Kidney (tissue), 14 donors: Measurements from ENCODE around the gene SENP1. TPM values are rescaled to one million over a fixed set of nuclear protein-coding genes. Genes with fewer than 3 reads are reported as not detected.

Experiments used
- DNase-seq, 5 donors: peaks; one replicate each; pipeline ENCODE4 v3.0.0-alpha.2; 2013 to 2020
- FAIRE-seq: peaks from 2 replicates; lab custom pipeline; 2012; peaks lifted over from hg19 to GRCh38; lab: Jason Lieb, UNC
- H3K27ac ChIP-seq, 2 donors: one replicate each; pipeline ENCODE4 v1.7.0; 2013; ENCODE audit warnings: low read depth in 2 of 2, low read length in 2 of 2, inconsistent platforms in 1 of 2
- H3K27me3 ChIP-seq: one replicate; pipeline ENCODE4 v1.7.1; 2013; ENCODE audit warnings: low read length, inconsistent platforms; ENCODE audit not compliant: control insufficient read depth, insufficient read depth
- H3K36me3 ChIP-seq, 3 donors: one replicate each; pipeline versions ENCODE4 v1.7.0 to v1.7.1; 2013; ENCODE audit warnings: low read length in 3 of 3, control low read depth in 1 of 3, inconsistent platforms in 1 of 3; ENCODE audit not compliant: insufficient read depth in 3 of 3, control insufficient read depth in 2 of 3
- H3K4me1 ChIP-seq, 3 donors: one replicate each; pipeline versions ENCODE4 v1.7.0 to v1.7.1; 2013; ENCODE audit warnings: low read length in 3 of 3, inconsistent platforms in 1 of 3, low read depth in 1 of 3; ENCODE audit not compliant: control insufficient read depth in 2 of 3, insufficient read depth in 2 of 3
- H3K4me3 ChIP-seq, 3 donors: one replicate each; pipeline versions ENCODE4 v1.7.0 to v1.8.1; 2013; ENCODE audit warnings: low read length in 3 of 3, control low read depth in 1 of 3, inconsistent platforms in 1 of 3
- H3K9ac ChIP-seq, 3 donors: one replicate each; pipeline versions ENCODE4 v1.7.0 to v1.7.1; 2013; ENCODE audit warnings: low read length in 3 of 3, control low read depth in 1 of 3, inconsistent platforms in 1 of 3
- H3K9me3 ChIP-seq, 3 donors: one replicate each; pipeline versions ENCODE4 v1.7.0 to v1.7.1; 2013; ENCODE audit warnings: low read length in 3 of 3, control low read depth in 1 of 3, inconsistent platforms in 1 of 3; ENCODE audit not compliant: control insufficient read depth in 2 of 3, insufficient read depth in 1 of 3
- CTCF ChIP-seq: IDR thresholded peaks from 3 replicates; pipeline ENCODE4 v1.5.1; 2012; ENCODE audit warnings: mild to moderate bottlenecking, moderate library complexity, borderline replicate concordance; ENCODE audit not compliant: insufficient read depth; ENCODE audit errors: extremely low read depth
- intact Hi-C: fragments of 100-400 bp; cut with DNase I; formaldehyde crosslinking; loops from one replicate; pipeline ENCODE4 v1.11.1; 2022
- polyA plus RNA-seq: library from polyadenylated mRNA; stranded (reverse); fragments of 350-450 nt; fragmentation: Illumina TruSeq; extraction: RNeasy Lipid Tissue Mini Kit (QIAGEN cat#74804); gene quantifications from one replicate; pipeline ENCODE4 v1.2.3, GENCODE V29; 2014; ENCODE audit warnings: low read depth, low replicate concordance; ENCODE audit not compliant: insufficient read depth
- total RNA-seq: library from RNA; stranded (reverse); fragmentation: NEBNext Ultra II Directional; extraction: Animal tissue kit (Norgen Biotek cat#: 25700); gene quantifications from one replicate; pipeline ENCODE4 v1.2.1, GENCODE V29; 2021
- donor health status: control.
- donor health status: control.
- donor health status: control.
- donor health status: control.
- donor health status: control.
- donor health status: DM: yes; HTN: yes; CAD: no.
- donor health status: Normal renal cell carcinoma (clear cell type).

The SENP1 gene
- total and polyA plus RNA-seq, 2 donors from 2014 or later: 3.5 to 19.4 TPM

GRCh38 chr12:48000878-48001504, 104.9 kb downstream of the SENP1 start:
- Histone ChIP-seq H3K9me3 (no peaks in the 10 kb centered on the region), H3K4me3 (peak overlapping the region; percentile 42 to 55 (median 51)), H3K27me3 (peaks cover 11% of the 10 kb centered on the region), H3K27ac (no peak overlapping the region), H3K4me1 (peaks cover 0 to 32% (median 16%) of the 10 kb centered on the region in 3 donors), H3K36me3 (no peaks in the 10 kb centered on the region), H3K9ac (no peak overlapping the region)
- intact Hi-C loops: no loop called here
- no peak for FAIRE-seq
- peak; percentile 53 to 74 (median 71) for DNase-seq
- TF ChIP-seq CTCF: no peak

- H3K36me3 ChIP-seq: no peaks in the 10 kb centered on the region
- H3K4me1 ChIP-seq: peaks cover 0 to 29% (median 16%) of the 10 kb centered on the region in 3 donors
- H3K9ac ChIP-seq: no peak overlapping the region
- intact Hi-C loops: no loop called here
- no peaks in the 10 kb centered on the region for H3K9me3 ChIP-seq
- peaks cover 6% of the 10 kb centered on the region for H3K27me3 ChIP-seq
- no peak overlapping the region for H3K4me3 ChIP-seq
- DNase-seq (peak in 1 of 5 donors; percentile 35), FAIRE-seq (no peak)
- no peak for TF ChIP-seq CTCF
- H3K27ac ChIP-seq: no peak overlapping the region
Observed at GRCh38 chr12:47999816-48000215, 106.1 kb downstream of the SENP1 start.

- Histone ChIP-seq H3K27me3 (no peaks in the 10 kb centered on the region), H3K9ac (no peak overlapping the region), H3K4me1 (peaks cover 0 to 12% (median 7%) of the 10 kb centered on the region in 3 donors), H3K36me3 (no peaks in the 10 kb centered on the region), H3K27ac (no peak overlapping the region), H3K4me3 (no peak overlapping the region), H3K9me3 (no peaks in the 10 kb centered on the region)
- no peak for TF ChIP-seq CTCF
- FAIRE-seq (no peak), DNase-seq (peak in 1 of 5 donors; percentile 12)
- intact Hi-C loops: no loop called here
Observed at GRCh38 chr12:47997321-47997720, 108.6 kb downstream of the SENP1 start.
